K562 (cell line): ENCODE data around the gene WTAP. TPM values are rescaled to one million over a fixed set of nuclear protein-coding genes. Genes with fewer than 3 reads are reported as not detected.

Source experiments
- CC2D1A ChIP-seq: fragments of 450-650 bp; IDR thresholded peaks from 2 replicates; pipeline ENCODE4 v1.6.1; 2017; ENCODE audit warnings: mild to moderate bottlenecking
- CXXC5 ChIP-seq: fragments of 250-450 bp; sonication (Bioruptor Pico); IDR thresholded peaks from 2 replicates; pipeline ENCODE4 v1.8.0; 2022; ENCODE audit warnings: inconsistent platforms, mild to moderate bottlenecking, moderate library complexity
- EP300 ChIP-seq: IDR thresholded peaks from 2 replicates; pipeline ENCODE4 v1.6.1; 2012; ENCODE audit warnings: low read length, improper control_type of control experiment
- ETS1 ChIP-seq: conservative IDR thresholded peaks from 2 replicates; pipeline ENCODE4 v1.6.1; 2011; ENCODE audit warnings: low read depth, mild to moderate bottlenecking, low read length; ENCODE audit not compliant: control insufficient read depth
- MBD2 ChIP-seq: sonication (generic); IDR thresholded peaks from 2 replicates; pipeline ENCODE4 v1.6.1; 2016; ENCODE audit warnings: low read depth, borderline replicate concordance
- PBX2 ChIP-seq, 2 experiments: IDR thresholded peaks in 1 of 2; conservative IDR thresholded peaks in 1 of 2; 2 replicates each; pipeline ENCODE4 v1.6.1; 2016; ENCODE audit warnings: low read depth in 2 of 2, mild to moderate bottlenecking in 1 of 2, missing compliant biosample characterization in 1 of 2, missing genetic modification characterization in 1 of 2, moderate library complexity in 1 of 2
- PTTG1 ChIP-seq: fragments of 450-650 bp; IDR thresholded peaks from 2 replicates; pipeline ENCODE4 v1.6.1; 2016; ENCODE audit warnings: low read depth, mild to moderate bottlenecking, missing genetic modification characterization, missing compliant biosample characterization
- RBM39 ChIP-seq: fragments of 200-400 bp; formaldehyde crosslinking; optimal IDR thresholded peaks from 2 replicates; pipeline ENCODE3; 2018; ENCODE audit warnings: low read depth, low read length
- SMC3 ChIP-seq: conservative IDR thresholded peaks from 2 replicates; pipeline ENCODE4 v1.6.1; 2011; ENCODE audit warnings: low read depth, low read length, improper control_type of control experiment; ENCODE audit not compliant: insufficient read depth
- ZBED1 ChIP-seq: IDR thresholded peaks from 2 replicates; pipeline ENCODE4 v1.6.1; 2014
- ZNF75A ChIP-seq: fragments of 450-650 bp; formaldehyde crosslinking; IDR thresholded peaks from 2 replicates; pipeline ENCODE4 v1.4.0; 2020; ENCODE audit warnings: mild to moderate bottlenecking
- polyA plus RNA-seq, 8 experiments: library from polyadenylated mRNA; depleted of rRNA in 4 of 8; stranded (reverse) in 5 of 8; unstranded in 3 of 8; fragments of >200 nt; fragmentation: Nextera tagmentation in 2 of 8; fragmentation: Illumina TruSeq in 1 of 8; extraction: Ambion mirVana in 2 of 8; extraction: Trizol in 1 of 8; gene quantifications; 2 replicates each; pipeline versions ENCODE4 v1.2.1 to v1.2.3, GENCODE V29; 2011 to 2014; ENCODE audit warnings: inconsistent platforms in 1 of 8, missing spikeins in 1 of 8
- total RNA-seq, 7 experiments: library from RNA; depleted of rRNA in 6 of 7; stranded (reverse); fragments of >200 nt in 6 of 7; fragmentation: Illumina TruSeq in 2 of 7; extraction: Trizol in 2 of 7; gene quantifications; 2 replicates each; pipeline versions ENCODE4 v1.2.1 to v1.2.3, GENCODE V29; 2011 to 2021; ENCODE audit warnings: low replicate concordance in 1 of 7
- TF ChIP-seq, protein P1 (sequence below): fragments of 250-450 bp; sonication (Bioruptor Pico); IDR thresholded peaks from 2 replicates; pipeline ENCODE4 v1.8.0; 2022; ENCODE audit warnings: moderate library complexity, mild to moderate bottlenecking, inconsistent platforms
- TF ChIP-seq, protein P2 (sequence below): fragments of 250-450 bp; sonication (Bioruptor Pico); IDR thresholded peaks from 2 replicates; pipeline ENCODE4 v1.5.0; 2021
- TF ChIP-seq, protein P3 (sequence below): fragments of 450-650 bp; IDR thresholded peaks from 2 replicates; pipeline ENCODE4 v1.7.0; 2016; ENCODE audit warnings: borderline replicate concordance

WTAP gene
- total and polyA plus RNA-seq, 9 of the 15 experiments (the other 6 are each of a cell fraction or from before 2014, with no cell fraction given), result 52.4 to 156 (median 110) TPM

DNA sequence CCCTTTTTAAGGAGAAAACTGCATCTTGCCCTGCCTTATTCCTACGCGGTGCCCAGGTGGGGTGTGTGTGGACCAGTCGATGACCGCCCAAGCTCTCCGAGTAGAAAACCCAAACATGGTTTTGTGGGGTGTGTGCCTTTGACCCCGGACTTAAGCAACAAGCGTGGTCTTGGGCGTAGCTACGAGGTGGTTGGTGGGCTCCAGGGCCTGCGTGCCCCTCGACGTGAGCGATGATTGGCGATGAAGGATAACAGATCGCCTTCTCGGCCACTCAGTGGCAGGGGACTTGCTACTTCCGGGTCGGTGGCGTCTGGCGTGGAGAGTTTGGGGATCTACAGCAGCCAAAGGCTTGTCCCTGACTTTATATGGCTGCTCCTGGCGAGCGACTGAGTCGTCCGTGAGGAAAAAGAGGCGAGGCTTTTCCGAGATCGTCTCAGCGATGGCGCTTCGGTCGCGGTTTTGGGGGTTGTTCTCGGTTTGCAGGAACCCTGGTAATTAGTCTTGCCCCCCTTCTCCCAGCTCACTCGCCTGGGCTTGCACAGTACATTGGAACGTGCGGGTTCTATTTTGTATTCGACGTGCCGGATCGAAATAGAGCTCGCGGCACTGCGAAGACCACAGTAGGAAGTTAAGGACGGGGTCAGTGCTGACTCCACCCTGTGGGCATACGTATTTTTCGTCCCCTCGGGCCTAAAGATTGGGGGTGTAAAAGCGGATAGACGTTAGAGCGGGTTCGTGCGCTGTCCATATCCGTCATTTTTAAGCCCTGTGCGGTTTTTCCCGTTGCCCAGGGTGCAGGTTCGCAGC is 63.0 kb downstream of the WTAP start, which contains the start of gene MRPL18 (continued):
- peak; percentile 83 for TF ChIP-seq CXXC5 (CRISPR knock-in tag)
- 0 out of 2 replicates have a peak, but pooled peaks have one; percentile 58 for TF ChIP-seq ETS1
- TF ChIP-seq ZBED1, result peak; percentile 72; the same call in 1 of the 2 replicates
- no peak for TF ChIP-seq EP300
- no peak for TF ChIP-seq ZNF75A
- TF ChIP-seq PTTG1 (tag), result no peak
- TF ChIP-seq RBM39, result no peak
- TF ChIP-seq, protein P1, sequence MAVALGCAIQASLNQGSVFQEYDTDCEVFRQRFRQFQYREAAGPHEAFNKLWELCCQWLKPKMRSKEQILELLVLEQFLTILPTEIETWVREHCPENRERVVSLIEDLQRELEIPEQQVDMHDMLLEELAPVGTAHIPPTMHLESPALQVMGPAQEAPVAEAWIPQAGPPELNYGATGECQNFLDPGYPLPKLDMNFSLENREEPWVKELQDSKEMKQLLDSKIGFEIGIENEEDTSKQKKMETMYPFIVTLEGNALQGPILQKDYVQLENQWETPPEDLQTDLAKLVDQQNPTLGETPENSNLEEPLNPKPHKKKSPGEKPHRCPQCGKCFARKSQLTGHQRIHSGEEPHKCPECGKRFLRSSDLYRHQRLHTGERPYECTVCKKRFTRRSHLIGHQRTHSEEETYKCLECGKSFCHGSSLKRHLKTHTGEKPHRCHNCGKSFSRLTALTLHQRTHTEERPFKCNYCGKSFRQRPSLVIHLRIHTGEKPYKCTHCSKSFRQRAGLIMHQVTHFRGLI (CRISPR knock-in tag), result no peak
- TF ChIP-seq, protein P2, sequence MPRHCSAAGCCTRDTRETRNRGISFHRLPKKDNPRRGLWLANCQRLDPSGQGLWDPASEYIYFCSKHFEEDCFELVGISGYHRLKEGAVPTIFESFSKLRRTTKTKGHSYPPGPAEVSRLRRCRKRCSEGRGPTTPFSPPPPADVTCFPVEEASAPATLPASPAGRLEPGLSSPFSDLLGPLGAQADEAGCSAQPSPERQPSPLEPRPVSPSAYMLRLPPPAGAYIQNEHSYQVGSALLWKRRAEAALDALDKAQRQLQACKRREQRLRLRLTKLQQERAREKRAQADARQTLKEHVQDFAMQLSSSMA (CRISPR knock-in tag), result 0 out of 2 replicates have a peak, but pooled peaks have one; percentile 35
- TF ChIP-seq CC2D1A, result peak; percentile 19; the same call in 1 of the 2 replicates
- peak; percentile 83 for TF ChIP-seq PBX2 (CRISPR knock-in tag; IDR thresholded peaks at IDR 0.05; ENCODE audit: low read depth)
- peak; percentile 99 for TF ChIP-seq PBX2 (tag; conservative IDR thresholded peaks at IDR 0.05; ENCODE audit: low read depth)
- peak; percentile 97 for TF ChIP-seq MBD2
- TF ChIP-seq, protein P3, sequence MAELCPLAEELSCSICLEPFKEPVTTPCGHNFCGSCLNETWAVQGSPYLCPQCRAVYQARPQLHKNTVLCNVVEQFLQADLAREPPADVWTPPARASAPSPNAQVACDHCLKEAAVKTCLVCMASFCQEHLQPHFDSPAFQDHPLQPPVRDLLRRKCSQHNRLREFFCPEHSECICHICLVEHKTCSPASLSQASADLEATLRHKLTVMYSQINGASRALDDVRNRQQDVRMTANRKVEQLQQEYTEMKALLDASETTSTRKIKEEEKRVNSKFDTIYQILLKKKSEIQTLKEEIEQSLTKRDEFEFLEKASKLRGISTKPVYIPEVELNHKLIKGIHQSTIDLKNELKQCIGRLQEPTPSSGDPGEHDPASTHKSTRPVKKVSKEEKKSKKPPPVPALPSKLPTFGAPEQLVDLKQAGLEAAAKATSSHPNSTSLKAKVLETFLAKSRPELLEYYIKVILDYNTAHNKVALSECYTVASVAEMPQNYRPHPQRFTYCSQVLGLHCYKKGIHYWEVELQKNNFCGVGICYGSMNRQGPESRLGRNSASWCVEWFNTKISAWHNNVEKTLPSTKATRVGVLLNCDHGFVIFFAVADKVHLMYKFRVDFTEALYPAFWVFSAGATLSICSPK, result no peak
- no peak for TF ChIP-seq SMC3
